GM12878 (cell line): ENCODE measurements around the gene CLEC20A.

ENCODE experiments used
- BMI1 ChIP-seq: fragments of 450-650 bp; IDR thresholded peaks from 2 replicates; pipeline ENCODE4 v1.6.1; 2016; ENCODE audit warnings: mild to moderate bottlenecking, moderate library complexity, borderline replicate concordance
- CHD2 ChIP-seq: IDR thresholded peaks from 2 replicates; pipeline ENCODE4 v1.6.1; 2011; ENCODE audit warnings: low read depth, low read length, improper control_type of control experiment, borderline replicate concordance
- CTCF ChIP-seq, 3 experiments: IDR thresholded peaks in 2 of 3; conservative IDR thresholded peaks in 1 of 3; 2 replicates each; pipeline ENCODE4 v1.5.1; 2011; ENCODE audit warnings: low read depth in 3 of 3, low read length in 3 of 3, mild to moderate bottlenecking in 3 of 3, control low read depth in 2 of 3, moderate library complexity in 2 of 3, inconsistent platforms in 1 of 3, mixed read lengths in 1 of 3; ENCODE audit not compliant: control insufficient read depth in 2 of 3, insufficient read depth in 1 of 3; ENCODE audit errors: extremely low read depth in 1 of 3
- DPF2 ChIP-seq: fragments of 450-650 bp; IDR thresholded peaks from 2 replicates; pipeline ENCODE4 v1.6.1; 2017; ENCODE audit warnings: mild to moderate bottlenecking
- HDAC2 ChIP-seq: fragments of 200-600 bp; sonication (generic); IDR thresholded peaks from 2 replicates; pipeline ENCODE4 v1.6.1; 2017
- HDAC6 ChIP-seq: fragments of 200-600 bp; sonication (generic); IDR thresholded peaks from one replicate; pipeline ENCODE4 v1.8.0; 2017; ENCODE audit warnings: antibody characterized with exemption; ENCODE audit not compliant: unreplicated experiment
- MEF2A ChIP-seq: IDR thresholded peaks from 2 replicates; pipeline ENCODE4 v1.6.1; 2011; ENCODE audit warnings: low read depth, mild to moderate bottlenecking, low read length, moderate library complexity; ENCODE audit not compliant: insufficient read depth
- SIN3A ChIP-seq: IDR thresholded peaks from 2 replicates; pipeline ENCODE4 v1.6.1; 2012; ENCODE audit warnings: low read depth, low read length, improper control_type of control experiment
- SREBF2 ChIP-seq: IDR thresholded peaks from 2 replicates; pipeline ENCODE4 v1.6.1; 2012; ENCODE audit warnings: mild to moderate bottlenecking, low read length

- TF ChIP-seq HDAC6 (no peak), CTCF (IDR thresholded peaks at IDR 0.05 in 2 of 3, conservative IDR thresholded peaks at IDR 0.05 in 1 of 3; ENCODE audit: control insufficient read depth in 2 of 3, extremely low read depth in 1 of 3, insufficient read depth in 1 of 3, low read depth in 3 of 3, low read length in 3 of 3) (no peak), BMI1 (no peak), HDAC2 (no peak), SIN3A (no peak), DPF2 (no peak), MEF2A (no peak), SREBF2 (no peak), CHD2 (no peak)
These were observed 6.6 kb downstream of the CLEC20A start for GRCh38 chr1:178490136-178490535.
